Measurements from ENCODE around the gene RAB11FIP4. TPM values are rescaled to one million over a fixed set of nuclear protein-coding genes. Genes with fewer than 3 reads are reported as not detected.

The RAB11FIP4 gene
- total RNA-seq, 1 experiment from 2014 or later: 15.1 TPM

DNA sequence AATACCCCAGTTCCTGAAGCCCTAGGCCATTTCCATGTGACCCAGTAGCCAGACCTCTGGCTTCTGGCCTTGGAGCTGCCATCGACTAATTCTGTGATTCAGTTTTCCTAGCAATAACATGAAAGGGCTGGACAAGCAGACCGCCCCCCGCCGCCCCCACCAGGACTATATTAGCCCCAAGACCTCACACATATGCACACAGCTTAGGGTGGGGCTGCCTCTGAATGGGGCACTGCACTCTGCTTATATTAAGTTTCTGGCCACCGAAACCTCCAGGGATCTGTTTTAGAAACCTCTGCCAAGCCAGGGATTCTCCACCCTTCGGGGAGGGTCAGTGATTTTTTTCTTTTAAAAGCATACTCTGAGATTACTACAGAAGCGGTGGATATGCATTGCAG is 2.3 kb downstream of the RAB11FIP4 start (continued):
- TF ChIP-seq ZFX (IDR thresholded peaks at IDR 0.05) (no peak), ZNF274 (IDR thresholded peaks at IDR 0.05; ENCODE audit: low read depth, low read length) (no peak), CBX3 (IDR thresholded peaks at IDR 0.05; ENCODE audit: low read depth) (no peak), FOSL1 (IDR thresholded peaks at IDR 0.05; ENCODE audit: low read depth) (no peak), CEBPB (IDR thresholded peaks at IDR 0.05; ENCODE audit: low read depth) (no peak), SIN3A (IDR thresholded peaks at IDR 0.05; ENCODE audit: low read depth) (no peak), EZH2phosphoT487 (IDR thresholded peaks at IDR 0.05; ENCODE audit: borderline replicate concordance) (no peak), SRF (IDR thresholded peaks at IDR 0.05; ENCODE audit: low read depth) (no peak)
- TF ChIP-seq, protein P1, sequence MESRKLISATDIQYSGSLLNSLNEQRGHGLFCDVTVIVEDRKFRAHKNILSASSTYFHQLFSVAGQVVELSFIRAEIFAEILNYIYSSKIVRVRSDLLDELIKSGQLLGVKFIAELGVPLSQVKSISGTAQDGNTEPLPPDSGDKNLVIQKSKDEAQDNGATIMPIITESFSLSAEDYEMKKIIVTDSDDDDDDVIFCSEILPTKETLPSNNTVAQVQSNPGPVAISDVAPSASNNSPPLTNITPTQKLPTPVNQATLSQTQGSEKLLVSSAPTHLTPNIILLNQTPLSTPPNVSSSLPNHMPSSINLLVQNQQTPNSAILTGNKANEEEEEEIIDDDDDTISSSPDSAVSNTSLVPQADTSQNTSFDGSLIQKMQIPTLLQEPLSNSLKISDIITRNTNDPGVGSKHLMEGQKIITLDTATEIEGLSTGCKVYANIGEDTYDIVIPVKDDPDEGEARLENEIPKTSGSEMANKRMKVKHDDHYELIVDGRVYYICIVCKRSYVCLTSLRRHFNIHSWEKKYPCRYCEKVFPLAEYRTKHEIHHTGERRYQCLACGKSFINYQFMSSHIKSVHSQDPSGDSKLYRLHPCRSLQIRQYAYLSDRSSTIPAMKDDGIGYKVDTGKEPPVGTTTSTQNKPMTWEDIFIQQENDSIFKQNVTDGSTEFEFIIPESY (IDR thresholded peaks at IDR 0.05; ENCODE audit: extremely low read depth, insufficient replicate concordance, low read length): no peak

DNA sequence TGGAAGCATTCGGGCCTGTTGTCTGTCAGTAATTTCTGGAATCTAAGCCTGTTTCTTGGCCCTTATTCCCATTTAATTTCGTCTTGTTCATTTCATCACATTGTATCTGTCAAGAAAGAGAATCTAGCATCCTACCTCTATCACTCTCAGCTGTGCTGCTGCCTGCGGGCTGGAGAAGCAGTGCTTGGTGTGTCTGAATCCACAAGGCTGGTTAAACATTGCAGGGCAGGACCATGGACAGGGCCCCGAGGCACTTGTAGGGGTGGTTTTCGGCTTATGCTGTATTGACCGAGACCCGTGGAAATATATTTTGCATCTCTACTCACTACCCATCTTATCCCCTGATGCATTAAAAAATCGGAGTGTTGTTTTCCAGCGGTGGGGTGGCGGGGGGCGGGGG is 3.1 kb downstream of the RAB11FIP4 start:
- CTCF ChIA-PET: no interaction called here
- no peak overlapping the region for H3K9ac ChIP-seq (ENCODE audit: low read length)
- no peaks in the 10 kb centered on the region for H3K36me3 ChIP-seq (ENCODE audit: control insufficient read depth in 1 of 2, insufficient read depth in 2 of 2, low read length in 2 of 2)
- H3K4me3 ChIP-seq (replicated peaks in 1 of 2; ENCODE audit: low read depth in 1 of 2, low read length in 2 of 2): no peak overlapping the region
- no peak overlapping the region for H3K4me2 ChIP-seq (ENCODE audit: low read length)
- no peaks in the 10 kb centered on the region for H3K9me3 ChIP-seq (ENCODE audit: control insufficient read depth in 1 of 2, insufficient read depth in 1 of 2, low read depth in 1 of 2, low read length in 2 of 2)
- POLR2A ChIA-PET: no interaction called here
- BruUV-seq (replicated peaks): no TSS peak
- no peaks in the 10 kb centered on the region for H4K20me1 ChIP-seq (ENCODE audit: insufficient read depth)
- no peak overlapping the region for H2AFZ ChIP-seq (ENCODE audit: low read depth, low read length, poor library complexity, severe bottlenecking)
- no peaks in the 10 kb centered on the region for H3K27me3 ChIP-seq (ENCODE audit: insufficient read depth, low read length)
- no peaks in the 10 kb centered on the region for H3K9me2 ChIP-seq (ENCODE audit: insufficient read depth)
- DNase-seq (ENCODE audit: low read depth, low spot score) (no peak), ATAC-seq (no peak)
- no peak overlapping the region for H3K27ac ChIP-seq (ENCODE audit: low read depth, low read length)
- no peaks in the 10 kb centered on the region for H3K79me2 ChIP-seq (ENCODE audit: insufficient read depth, low read length)
- H3K4me1 ChIP-seq (ENCODE audit: control insufficient read depth in 1 of 2, insufficient read depth in 2 of 2, low read length in 2 of 2): no peaks in the 10 kb centered on the region
- RAD21 ChIA-PET (ENCODE audit: low non-redundant PET in 1 of 2, low total read pairs in 2 of 2, uncharacterized antibody in 2 of 2, unreplicated experiment in 2 of 2): no interaction called here
- TF ChIP-seq JUND (IDR thresholded peaks at IDR 0.05) (no peak), YY1 (IDR thresholded peaks at IDR 0.05; ENCODE audit: extremely low read depth, insufficient replicate concordance, low read depth, low read length) (no peak)
- TF ChIP-seq, protein P2, sequence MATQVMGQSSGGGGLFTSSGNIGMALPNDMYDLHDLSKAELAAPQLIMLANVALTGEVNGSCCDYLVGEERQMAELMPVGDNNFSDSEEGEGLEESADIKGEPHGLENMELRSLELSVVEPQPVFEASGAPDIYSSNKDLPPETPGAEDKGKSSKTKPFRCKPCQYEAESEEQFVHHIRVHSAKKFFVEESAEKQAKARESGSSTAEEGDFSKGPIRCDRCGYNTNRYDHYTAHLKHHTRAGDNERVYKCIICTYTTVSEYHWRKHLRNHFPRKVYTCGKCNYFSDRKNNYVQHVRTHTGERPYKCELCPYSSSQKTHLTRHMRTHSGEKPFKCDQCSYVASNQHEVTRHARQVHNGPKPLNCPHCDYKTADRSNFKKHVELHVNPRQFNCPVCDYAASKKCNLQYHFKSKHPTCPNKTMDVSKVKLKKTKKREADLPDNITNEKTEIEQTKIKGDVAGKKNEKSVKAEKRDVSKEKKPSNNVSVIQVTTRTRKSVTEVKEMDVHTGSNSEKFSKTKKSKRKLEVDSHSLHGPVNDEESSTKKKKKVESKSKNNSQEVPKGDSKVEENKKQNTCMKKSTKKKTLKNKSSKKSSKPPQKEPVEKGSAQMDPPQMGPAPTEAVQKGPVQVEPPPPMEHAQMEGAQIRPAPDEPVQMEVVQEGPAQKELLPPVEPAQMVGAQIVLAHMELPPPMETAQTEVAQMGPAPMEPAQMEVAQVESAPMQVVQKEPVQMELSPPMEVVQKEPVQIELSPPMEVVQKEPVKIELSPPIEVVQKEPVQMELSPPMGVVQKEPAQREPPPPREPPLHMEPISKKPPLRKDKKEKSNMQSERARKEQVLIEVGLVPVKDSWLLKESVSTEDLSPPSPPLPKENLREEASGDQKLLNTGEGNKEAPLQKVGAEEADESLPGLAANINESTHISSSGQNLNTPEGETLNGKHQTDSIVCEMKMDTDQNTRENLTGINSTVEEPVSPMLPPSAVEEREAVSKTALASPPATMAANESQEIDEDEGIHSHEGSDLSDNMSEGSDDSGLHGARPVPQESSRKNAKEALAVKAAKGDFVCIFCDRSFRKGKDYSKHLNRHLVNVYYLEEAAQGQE (IDR thresholded peaks at IDR 0.05; ENCODE audit: low read depth): peak; percentile 88
- intact Hi-C loops (cut with micrococcal nuclease): no loop called here

Measured in HCT116 (cell line).